ENCODE results near the gene MRTFB.

Gene MRTFB

GRCh38 chr16:14194721-14195120, 123.6 kb downstream of the MRTFB start:
- no peak overlapping the region for H3K4me3 ChIP-seq (ENCODE audit: low read depth, low read length)
- DNase-seq (ENCODE audit: low read depth) = no peak
- TF ChIP-seq MAX (IDR thresholded peaks at IDR 0.05; ENCODE audit: low read depth, low read length) (no peak), CTCF (IDR thresholded peaks at IDR 0.05; ENCODE audit: low read depth, low read length) (no peak), POLR2A (IDR thresholded peaks at IDR 0.05; ENCODE audit: extremely low read depth, insufficient read length) (no peak), MYC (IDR thresholded peaks at IDR 0.05; ENCODE audit: low read depth, low read length) (no peak)

- no peak for TF ChIP-seq CTCF (IDR thresholded peaks at IDR 0.05; ENCODE audit: low read depth, low read length)
- TF ChIP-seq POLR2A (IDR thresholded peaks at IDR 0.05; ENCODE audit: extremely low read depth, insufficient read length) = no peak
- no peak for TF ChIP-seq MAX (IDR thresholded peaks at IDR 0.05; ENCODE audit: low read depth, low read length)
- TF ChIP-seq MYC (IDR thresholded peaks at IDR 0.05; ENCODE audit: low read depth, low read length) = no peak
- no peak overlapping the region for H3K4me3 ChIP-seq (ENCODE audit: low read depth, low read length)
- no peak for DNase-seq (ENCODE audit: low read depth)
Measured at GRCh38 chr16:14196011-14196410, 124.9 kb downstream of the MRTFB start.

GRCh38 chr16:14196539-14196938, 125.4 kb downstream of the MRTFB start:
- DNase-seq (ENCODE audit: low read depth) = no peak
- no peak overlapping the region for H3K4me3 ChIP-seq (ENCODE audit: low read depth, low read length)
- TF ChIP-seq MAX (IDR thresholded peaks at IDR 0.05; ENCODE audit: low read depth, low read length) (no peak), MYC (IDR thresholded peaks at IDR 0.05; ENCODE audit: low read depth, low read length) (no peak), CTCF (IDR thresholded peaks at IDR 0.05; ENCODE audit: low read depth, low read length) (no peak), POLR2A (IDR thresholded peaks at IDR 0.05; ENCODE audit: extremely low read depth, insufficient read length) (no peak)

GRCh38 chr16:14198012-14198411, 126.9 kb downstream of the MRTFB start:
- no peak for DNase-seq (ENCODE audit: low read depth)
- H3K4me3 ChIP-seq (ENCODE audit: low read depth, low read length) = no peak overlapping the region
- no peak for TF ChIP-seq MYC (IDR thresholded peaks at IDR 0.05; ENCODE audit: low read depth, low read length)
- TF ChIP-seq POLR2A (IDR thresholded peaks at IDR 0.05; ENCODE audit: extremely low read depth, insufficient read length) = no peak

GRCh38 chr16:14198572-14198971, 127.5 kb downstream of the MRTFB start:
- TF ChIP-seq MAX (IDR thresholded peaks at IDR 0.05; ENCODE audit: low read depth, low read length) = no peak
- TF ChIP-seq POLR2A (IDR thresholded peaks at IDR 0.05; ENCODE audit: extremely low read depth, insufficient read length) = no peak
- no peak for TF ChIP-seq MYC (IDR thresholded peaks at IDR 0.05; ENCODE audit: low read depth, low read length)
- TF ChIP-seq CTCF (IDR thresholded peaks at IDR 0.05; ENCODE audit: low read depth, low read length) = no peak
- no peak overlapping the region for H3K4me3 ChIP-seq (ENCODE audit: low read depth, low read length)
- DNase-seq (ENCODE audit: low read depth) = no peak

GRCh38 chr16:14199199-14199598, 128.1 kb downstream of the MRTFB start:
- no peak overlapping the region for H3K4me3 ChIP-seq (ENCODE audit: low read depth, low read length)
- no peak for DNase-seq (ENCODE audit: low read depth)
- TF ChIP-seq MAX (IDR thresholded peaks at IDR 0.05; ENCODE audit: low read depth, low read length) (no peak), POLR2A (IDR thresholded peaks at IDR 0.05; ENCODE audit: extremely low read depth, insufficient read length) (no peak), MYC (IDR thresholded peaks at IDR 0.05; ENCODE audit: low read depth, low read length) (no peak), CTCF (IDR thresholded peaks at IDR 0.05; ENCODE audit: low read depth, low read length) (no peak)

Measured in NB4 (cell line).